ENCODE measurements around the gene CGB5. TPM values are rescaled to one million over a fixed set of nuclear protein-coding genes. Genes with fewer than 3 reads are reported as not detected.

Gene CGB5
- polyA plus RNA-seq, 1 donor from 2014 or later = not detected

GRCh38 chr19:49067554-49067953, 23.9 kb downstream of the CGB5 start:
- H3K4me2 ChIP-seq (ENCODE audit: low read length) = no peak overlapping the region

DNA sequence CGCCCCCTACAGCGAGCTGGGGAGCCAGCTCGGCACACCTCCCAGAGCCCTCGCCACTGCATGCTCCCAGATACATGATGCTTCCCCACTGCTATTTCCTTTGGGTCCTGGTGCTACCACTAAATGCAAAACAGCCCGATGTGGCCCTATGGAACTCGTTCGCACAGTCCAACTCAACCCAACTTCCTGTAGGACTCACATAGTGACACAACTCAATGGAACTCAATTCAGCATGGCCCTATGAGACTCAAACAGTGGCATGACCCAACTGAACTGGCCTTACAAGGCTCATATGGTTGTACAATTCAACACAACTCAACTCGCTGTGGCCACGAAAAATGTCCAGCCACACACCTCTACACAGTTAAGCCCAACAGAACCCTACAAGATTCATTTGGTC, 25.4 kb downstream of the CGB5 start:
- H3K9ac ChIP-seq (ENCODE audit: low read length) = no peak overlapping the region
- H3K4me3 ChIP-seq (ENCODE audit: low read length) = no peak overlapping the region
- H3K36me3 ChIP-seq (ENCODE audit: insufficient read depth, low read length) = no peaks in the 10 kb centered on the region
- H2AFZ ChIP-seq (ENCODE audit: low read depth, low read length) = no peak overlapping the region
- no peaks in the 10 kb centered on the region for H3F3A ChIP-seq (ENCODE audit: insufficient read depth, low read length, poor library complexity, severe bottlenecking)
- H3K9me3 ChIP-seq (ENCODE audit: low read length) = no peaks in the 10 kb centered on the region
- H4K20me1 ChIP-seq (ENCODE audit: insufficient read depth) = no peaks in the 10 kb centered on the region
- H3K79me2 ChIP-seq (replicated peaks; ENCODE audit: insufficient read depth, low read length) = no peaks in the 10 kb centered on the region
- no peak overlapping the region for H3K27ac ChIP-seq (ENCODE audit: low read length)
- peaks cover 60% of the 10 kb centered on the region for H3K27me3 ChIP-seq (ENCODE audit: insufficient read depth, low read depth, low read length)
- H3K4me2 ChIP-seq (ENCODE audit: low read length) = no peak overlapping the region
- no peaks in the 10 kb centered on the region for H3K9me2 ChIP-seq (ENCODE audit: insufficient read depth, low read length)
- TF ChIP-seq, protein P1, sequence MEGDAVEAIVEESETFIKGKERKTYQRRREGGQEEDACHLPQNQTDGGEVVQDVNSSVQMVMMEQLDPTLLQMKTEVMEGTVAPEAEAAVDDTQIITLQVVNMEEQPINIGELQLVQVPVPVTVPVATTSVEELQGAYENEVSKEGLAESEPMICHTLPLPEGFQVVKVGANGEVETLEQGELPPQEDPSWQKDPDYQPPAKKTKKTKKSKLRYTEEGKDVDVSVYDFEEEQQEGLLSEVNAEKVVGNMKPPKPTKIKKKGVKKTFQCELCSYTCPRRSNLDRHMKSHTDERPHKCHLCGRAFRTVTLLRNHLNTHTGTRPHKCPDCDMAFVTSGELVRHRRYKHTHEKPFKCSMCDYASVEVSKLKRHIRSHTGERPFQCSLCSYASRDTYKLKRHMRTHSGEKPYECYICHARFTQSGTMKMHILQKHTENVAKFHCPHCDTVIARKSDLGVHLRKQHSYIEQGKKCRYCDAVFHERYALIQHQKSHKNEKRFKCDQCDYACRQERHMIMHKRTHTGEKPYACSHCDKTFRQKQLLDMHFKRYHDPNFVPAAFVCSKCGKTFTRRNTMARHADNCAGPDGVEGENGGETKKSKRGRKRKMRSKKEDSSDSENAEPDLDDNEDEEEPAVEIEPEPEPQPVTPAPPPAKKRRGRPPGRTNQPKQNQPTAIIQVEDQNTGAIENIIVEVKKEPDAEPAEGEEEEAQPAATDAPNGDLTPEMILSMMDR (IDR thresholded peaks at IDR 0.05; ENCODE audit: poor library complexity, severe bottlenecking) = no peak
- no peak for TF ChIP-seq POLR2AphosphoS5 (IDR thresholded peaks at IDR 0.05)
- no peak for TF ChIP-seq EZH2 (IDR thresholded peaks at IDR 0.05; ENCODE audit: borderline replicate concordance, insufficient read depth, low read length, poor library complexity, severe bottlenecking)
- no peak for TF ChIP-seq TAF1 (IDR thresholded peaks at IDR 0.05; ENCODE audit: low read depth)
- TF ChIP-seq MXI1 (conservative IDR thresholded peaks at IDR 0.05; ENCODE audit: poor library complexity, severe bottlenecking) = no peak
- TF ChIP-seq RAD21 (conservative IDR thresholded peaks at IDR 0.05) = no peak
- no peak for TF ChIP-seq REST (IDR thresholded peaks at IDR 0.05; ENCODE audit: borderline replicate concordance)
- TF ChIP-seq SMC3 (conservative IDR thresholded peaks at IDR 0.05; ENCODE audit: poor library complexity) = no peak

More at GRCh38 chr19:49067554-49067953, 23.9 kb downstream of the CGB5 start:
- Histone ChIP-seq H3K4me3 (ENCODE audit: low read length) (no peak overlapping the region), H2AFZ (ENCODE audit: low read depth, low read length) (no peak overlapping the region), H4K20me1 (ENCODE audit: insufficient read depth) (no peaks in the 10 kb centered on the region), H3K9me2 (ENCODE audit: insufficient read depth, low read length) (no peaks in the 10 kb centered on the region), H3K27me3 (ENCODE audit: insufficient read depth, low read depth, low read length) (peaks cover 47% of the 10 kb centered on the region), H3K9me3 (ENCODE audit: low read length) (no peaks in the 10 kb centered on the region), H3K79me2 (replicated peaks; ENCODE audit: insufficient read depth, low read length) (no peaks in the 10 kb centered on the region), H3K27ac (ENCODE audit: low read length) (no peak overlapping the region), H3F3A (ENCODE audit: insufficient read depth, low read length, poor library complexity, severe bottlenecking) (no peaks in the 10 kb centered on the region), H3K36me3 (ENCODE audit: insufficient read depth, low read length) (no peaks in the 10 kb centered on the region), H3K9ac (ENCODE audit: low read length) (no peak overlapping the region)
- TF ChIP-seq, protein P1 (IDR thresholded peaks at IDR 0.05; ENCODE audit: poor library complexity, severe bottlenecking) = no peak
- TF ChIP-seq RAD21 (conservative IDR thresholded peaks at IDR 0.05) = no peak
- no peak for TF ChIP-seq EP300 (conservative IDR thresholded peaks at IDR 0.05; ENCODE audit: poor library complexity, severe bottlenecking)
- TF ChIP-seq REST (IDR thresholded peaks at IDR 0.05; ENCODE audit: borderline replicate concordance) = no peak
- TF ChIP-seq SMC3 (conservative IDR thresholded peaks at IDR 0.05; ENCODE audit: poor library complexity) = no peak
- TF ChIP-seq POLR2AphosphoS5 (IDR thresholded peaks at IDR 0.05) = no peak
- no peak for TF ChIP-seq TAF1 (IDR thresholded peaks at IDR 0.05; ENCODE audit: low read depth)
- no peak for TF ChIP-seq EZH2 (IDR thresholded peaks at IDR 0.05; ENCODE audit: borderline replicate concordance, insufficient read depth, low read length, poor library complexity, severe bottlenecking)
- no peak for TF ChIP-seq MXI1 (conservative IDR thresholded peaks at IDR 0.05; ENCODE audit: poor library complexity, severe bottlenecking)

All from neural cell (in vitro differentiated cells).